Nephron (organoid): Measurements from ENCODE around the gene TMC4.
"Not testable (repeated sequence)": the region's sequence is repeated elsewhere in the genome, so short reads cannot be mapped to it uniquely, and the experiment has no call there.

ENCODE experiments used
- H3K27ac Mint-ChIP-seq, 3 experiments: 2 replicates each; pipeline ENCODE4 v1.8.0; 2020; ENCODE audit warnings: mixed read lengths in 3 of 3, mild to moderate bottlenecking in 2 of 3, moderate library complexity in 1 of 3
- H3K27me3 Mint-ChIP-seq: 2 replicates; pipeline ENCODE4 v1.8.0; 2021; ENCODE audit warnings: low read depth, mild to moderate bottlenecking, moderate library complexity, mixed read lengths
- H3K36me3 Mint-ChIP-seq: 2 replicates; pipeline ENCODE4 v1.8.0; 2020; ENCODE audit warnings: low read depth, mixed read lengths
- H3K4me1 Mint-ChIP-seq: 2 replicates; pipeline ENCODE4 v1.8.0; 2020; ENCODE audit warnings: mixed read lengths
- H3K4me3 Mint-ChIP-seq, 3 experiments: 2 replicates each; pipeline ENCODE4 v1.8.0; 2020; ENCODE audit warnings: mild to moderate bottlenecking in 3 of 3, mixed read lengths in 3 of 3, moderate library complexity in 2 of 3
- H3K9me3 Mint-ChIP-seq: 2 replicates; pipeline ENCODE4 v1.8.0; 2020; ENCODE audit warnings: mixed read lengths
- CTCF ChIP-seq, 3 experiments: fragments of 200-600 bp; sonication (generic); IDR thresholded peaks; one replicate each; pipeline ENCODE4 v1.5.0; 2021; ENCODE audit warnings: antibody characterized with exemption in 3 of 3; ENCODE audit not compliant: unreplicated experiment in 3 of 3

Gene TMC4

GRCh38 chr19:54203151-54203611 is 30.2 kb upstream of the TMC4 start:
- Mint-ChIP-seq H3K27me3 (no peaks in the 10 kb centered on the region), H3K27ac (peak overlapping the region; percentile 42 to 83 (median 76))
- no peak for TF ChIP-seq CTCF (IDR thresholded peaks at IDR 0.05; ENCODE audit: unreplicated experiment in 3 of 3)

GRCh38 chr19:54201980-54202379 is 29.0 kb upstream of the TMC4 start:
- Mint-ChIP-seq H3K27ac (peak overlapping the region; percentile 76 to 98 (median 95)), H3K4me3 (peak overlapping the region; percentile 93 to 98 (median 97)), H3K4me1 (peaks cover 54% of the 10 kb centered on the region), H3K27me3 (no peaks in the 10 kb centered on the region), H3K36me3 (peaks cover 66% of the 10 kb centered on the region), H3K9me3 (no peaks in the 10 kb centered on the region)
- no peak for TF ChIP-seq CTCF (IDR thresholded peaks at IDR 0.05; ENCODE audit: unreplicated experiment in 3 of 3)

More at GRCh38 chr19:54203151-54203611, 30.2 kb upstream of the TMC4 start:
- Mint-ChIP-seq H3K4me1 (peaks cover 63% of the 10 kb centered on the region), H3K4me3 (peak overlapping the region; percentile 93 to 98 (median 97)), H3K36me3 (peaks cover 74% of the 10 kb centered on the region), H3K9me3 (no peaks in the 10 kb centered on the region)

- Mint-ChIP-seq H3K27me3 (no peaks in the 10 kb centered on the region), H3K27ac (peak overlapping the region; percentile 95 to 98 (median 98)), H3K9me3 (no peaks in the 10 kb centered on the region), H3K4me3 (peak overlapping the region; percentile 93 to 98 (median 97)), H3K4me1 (peaks cover 54% of the 10 kb centered on the region), H3K36me3 (peaks cover 59% of the 10 kb centered on the region)
- no peak for TF ChIP-seq CTCF (IDR thresholded peaks at IDR 0.05; ENCODE audit: unreplicated experiment in 3 of 3)
Measured at GRCh38 chr19:54201172-54201701, 28.3 kb upstream of the TMC4 start.

- no peak for TF ChIP-seq CTCF (IDR thresholded peaks at IDR 0.05; ENCODE audit: unreplicated experiment in 3 of 3)
- Mint-ChIP-seq H3K9me3 (no peaks in the 10 kb centered on the region), H3K4me3 (peak overlapping the region; percentile 81 to 91 (median 84)), H3K27ac (peak overlapping the region; percentile 87 to 98 (median 93)), H3K27me3 (no peaks in the 10 kb centered on the region), H3K36me3 (peaks cover 53% of the 10 kb centered on the region), H3K4me1 (peaks cover 37% of the 10 kb centered on the region)
Measured at GRCh38 chr19:54199401-54199800, 26.4 kb upstream of the TMC4 start.

- TF ChIP-seq CTCF (IDR thresholded peaks at IDR 0.05; ENCODE audit: unreplicated experiment in 3 of 3) = no peak
- peaks cover 21% of the 10 kb centered on the region for H3K4me1 Mint-ChIP-seq
- H3K9me3 Mint-ChIP-seq = no peaks in the 10 kb centered on the region
- no peaks in the 10 kb centered on the region for H3K27me3 Mint-ChIP-seq
- peaks cover 45% of the 10 kb centered on the region for H3K36me3 Mint-ChIP-seq
- no peak overlapping the region for H3K27ac Mint-ChIP-seq
- peak overlapping the region; percentile 15 to 52 (median 30) for H3K4me3 Mint-ChIP-seq
Measured at GRCh38 chr19:54197121-54197520, 24.2 kb upstream of the TMC4 start.

- H3K27me3 Mint-ChIP-seq = no peaks in the 10 kb centered on the region
- peaks cover 20% of the 10 kb centered on the region for H3K4me1 Mint-ChIP-seq
- H3K9me3 Mint-ChIP-seq = no peaks in the 10 kb centered on the region
- no peak for TF ChIP-seq CTCF (IDR thresholded peaks at IDR 0.05; ENCODE audit: unreplicated experiment in 3 of 3)
- no peak overlapping the region for H3K27ac Mint-ChIP-seq
- H3K36me3 Mint-ChIP-seq = peaks cover 45% of the 10 kb centered on the region
- H3K4me3 Mint-ChIP-seq = peak overlapping the region in 1 of 3 experiments; percentile 58
Measured at GRCh38 chr19:54196536-54196935, 23.6 kb upstream of the TMC4 start.

- H3K4me1 Mint-ChIP-seq = peaks cover 18% of the 10 kb centered on the region
- H3K4me3 Mint-ChIP-seq, H3K27ac Mint-ChIP-seq, H3K27me3 Mint-ChIP-seq, H3K9me3 Mint-ChIP-seq: not testable (repeated sequence)
- H3K36me3 Mint-ChIP-seq = peaks cover 37% of the 10 kb centered on the region
Measured at GRCh38 chr19:54194463-54194862, 21.5 kb upstream of the TMC4 start.
